ENCODE measurements around the gene CHERP.
A peak's percentile ranks its signal among the peaks of the same experiment; 100 is the strongest.
"Not testable (repeated sequence)": the region's sequence is repeated elsewhere in the genome, so short reads cannot be mapped to it uniquely, and the experiment has no call there.

The CHERP gene

GRCh38 chr19:16520074-16520973 is 21.9 kb downstream of the CHERP start:
- no peak for DNase-seq (ENCODE audit: low read depth, low spot score)

DNA sequence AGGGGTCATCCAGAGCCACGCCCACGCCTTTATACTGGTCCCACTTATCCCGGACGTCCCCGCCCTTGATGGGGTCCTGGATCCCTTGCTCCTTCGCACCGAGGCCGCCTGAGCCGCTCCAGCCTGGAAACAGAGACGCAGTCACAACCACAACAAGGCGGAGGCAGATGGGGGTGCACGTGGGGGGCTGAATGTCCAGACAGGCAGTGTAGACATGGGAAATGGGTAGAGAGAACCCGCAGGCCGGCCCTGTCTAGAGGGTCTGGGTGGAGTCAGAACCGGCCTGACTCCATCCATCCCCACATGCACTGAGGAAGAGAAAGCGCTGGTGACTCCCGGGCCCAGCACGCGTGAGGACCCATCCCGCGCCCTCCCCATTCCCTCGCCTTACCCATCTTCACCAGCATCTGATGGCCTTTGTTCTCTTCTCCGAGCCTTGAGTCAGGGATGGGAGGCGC is 23.0 kb downstream of the CHERP start:
- no peak for DNase-seq (ENCODE audit: low read depth, low spot score)

DNA sequence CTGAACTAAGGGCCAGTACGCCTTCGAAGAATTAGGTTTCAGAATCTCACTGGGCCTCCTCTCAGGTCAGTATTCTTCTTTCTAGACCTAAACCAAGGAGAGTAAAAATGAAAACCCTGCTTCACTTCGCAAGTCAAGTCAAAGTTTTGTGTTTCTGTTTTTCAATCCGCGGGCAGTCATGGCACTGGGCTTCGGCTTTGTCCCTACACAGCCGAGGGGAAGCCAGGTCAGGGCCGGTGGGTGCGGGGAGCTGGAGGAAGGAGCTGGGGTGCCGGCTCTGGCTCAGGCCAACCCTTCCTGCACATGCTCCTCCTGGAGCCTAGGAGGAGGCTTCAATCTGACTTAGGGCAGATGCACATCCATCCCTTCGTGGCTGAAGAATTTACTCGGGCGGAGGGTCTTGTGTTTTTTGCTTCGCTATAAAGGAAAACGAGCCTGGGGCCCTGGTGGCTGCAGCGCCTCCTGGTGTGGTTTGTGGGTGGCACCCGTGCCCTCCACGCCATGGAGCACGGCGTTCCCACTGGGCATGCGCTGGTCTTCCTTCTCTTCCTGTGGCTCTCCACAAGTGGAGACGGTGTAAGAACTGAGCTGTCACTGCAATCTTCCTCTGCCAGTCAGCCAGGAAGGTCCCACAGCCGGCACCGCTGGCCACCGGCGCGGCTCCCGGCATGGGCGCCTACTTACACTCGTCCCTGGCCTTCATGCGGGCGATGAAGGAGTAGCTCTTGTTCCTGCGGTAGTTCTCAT is 23.6 kb downstream of the CHERP start:
- no peak for DNase-seq (ENCODE audit: low read depth, low spot score)

DNA sequence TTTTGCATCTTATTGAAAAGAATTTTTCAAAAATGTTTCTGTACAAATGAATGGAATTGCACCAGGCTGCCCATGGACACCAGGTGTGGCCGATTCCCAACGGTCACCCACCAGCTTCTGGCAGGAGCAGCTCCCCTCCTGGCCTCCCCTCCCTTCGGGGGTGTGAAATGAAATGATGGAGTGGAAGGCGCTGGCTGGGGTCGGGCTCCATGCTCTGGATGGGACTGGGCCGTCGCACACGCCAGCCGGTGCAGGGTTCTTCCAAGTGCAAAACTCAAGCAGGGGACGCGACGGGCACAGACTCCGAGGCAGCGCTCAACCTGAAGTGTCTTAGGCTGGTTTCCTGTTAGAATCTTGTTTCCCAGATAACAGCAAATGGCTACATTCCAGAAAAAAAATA is 24.2 kb downstream of the CHERP start:
- DNase-seq (ENCODE audit: low read depth, low spot score): no peak

DNA sequence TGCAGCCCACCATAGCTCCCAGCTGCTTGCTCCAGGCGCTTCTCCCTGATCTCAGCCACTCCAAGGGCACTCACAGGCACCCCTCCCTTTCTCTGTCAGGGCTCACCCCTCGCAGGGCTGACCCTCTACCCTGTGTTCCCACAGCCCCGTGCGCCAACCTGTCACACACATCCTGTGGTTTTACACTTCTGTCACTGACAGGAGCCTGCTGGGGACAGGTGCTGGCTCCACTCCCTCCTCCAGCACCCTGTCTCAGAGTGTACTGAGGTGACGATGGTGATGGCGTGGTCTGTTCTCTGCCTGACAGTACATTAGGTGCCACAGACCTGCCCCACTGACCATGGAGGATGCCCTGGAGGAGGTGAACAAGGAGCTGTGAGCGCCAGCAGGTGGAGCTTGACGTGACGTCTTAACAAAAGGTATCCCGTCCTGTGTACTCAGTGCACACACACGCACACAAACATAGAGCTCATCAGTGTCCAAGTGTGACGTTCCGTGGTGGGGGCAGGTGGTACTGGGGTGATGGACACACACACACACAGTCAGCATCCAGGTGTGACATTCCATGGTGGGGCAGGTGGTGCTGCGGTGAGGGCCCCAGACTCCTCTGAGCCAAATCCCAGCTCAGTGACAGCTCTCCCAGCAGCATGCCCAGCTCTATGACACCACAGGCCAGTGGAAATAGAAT is 25.2 kb downstream of the CHERP start:
- DNase-seq (ENCODE audit: low read depth, low spot score): no peak

DNA sequence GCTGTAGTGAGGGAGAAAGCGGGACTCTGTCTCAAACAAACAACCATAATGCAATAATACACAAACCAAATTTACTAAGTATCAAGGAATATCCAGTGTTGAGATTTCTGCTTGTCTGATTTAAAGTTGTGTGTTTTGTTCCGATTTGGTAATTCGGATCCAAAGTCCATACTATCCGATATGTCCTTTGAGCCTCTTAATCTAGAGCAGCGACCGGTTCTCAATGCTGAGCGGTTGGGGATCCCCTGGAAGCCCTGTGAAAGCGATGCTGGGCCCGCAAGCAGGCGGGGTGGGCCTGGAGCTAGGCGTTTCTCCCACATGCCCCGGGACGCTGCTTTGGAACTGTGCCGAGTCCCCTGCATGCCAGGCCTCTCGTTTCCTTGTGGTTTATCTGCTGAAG is 25.9 kb downstream of the CHERP start:
- DNase-seq (ENCODE audit: low read depth, low spot score): no peak

- no peak for DNase-seq (ENCODE audit: low read depth, low spot score)
Measured at GRCh38 chr19:16514383-16515019, 27.7 kb downstream of the CHERP start.

- DNase-seq (ENCODE audit: low read depth, low spot score): not testable (repeated sequence)
Measured at GRCh38 chr19:16512611-16513010, 29.6 kb downstream of the CHERP start.

DNA sequence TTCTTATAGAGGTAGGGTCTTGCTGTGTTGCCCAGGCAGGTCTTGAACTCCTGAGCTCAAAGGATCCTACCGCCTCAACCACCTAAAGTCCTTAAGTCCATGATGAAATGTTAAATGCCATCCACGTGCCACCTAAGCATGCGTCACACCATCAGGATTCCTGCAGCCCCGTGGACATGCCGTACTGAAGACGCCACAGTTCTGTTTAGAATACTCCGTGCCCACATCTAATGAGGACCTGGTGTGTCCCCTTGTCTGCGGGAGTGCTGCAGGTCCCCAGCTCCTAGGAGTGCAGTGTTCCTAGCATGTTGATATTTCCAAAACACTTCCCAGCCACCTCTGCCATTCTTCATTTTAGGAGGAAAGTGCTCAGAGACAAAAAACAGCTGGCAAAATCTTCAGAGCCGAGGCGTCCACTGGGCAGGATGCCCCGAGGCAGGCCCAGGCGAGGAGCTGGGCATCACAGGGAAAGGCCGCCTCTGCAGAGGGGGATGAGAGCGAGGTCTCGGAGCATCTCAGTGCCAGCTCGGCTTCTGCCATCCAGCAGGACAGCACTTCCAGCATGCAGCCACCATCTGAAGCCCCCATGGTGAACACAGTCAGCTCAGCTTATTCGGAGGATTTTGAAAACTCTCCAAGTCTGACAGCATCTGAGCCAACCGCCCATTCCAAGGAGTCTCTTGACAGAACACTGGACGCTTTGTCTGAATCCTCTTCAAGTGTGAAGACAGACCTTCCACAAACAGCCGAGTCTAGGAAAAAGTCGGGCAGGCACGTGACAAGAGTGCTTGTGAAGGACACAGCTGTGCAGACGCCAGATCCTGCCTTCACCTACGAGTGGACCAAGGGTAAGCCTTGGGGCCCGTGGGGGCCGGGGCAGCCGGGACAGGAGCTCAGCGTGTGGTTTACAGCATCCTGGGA is 32.8 kb downstream of the CHERP start:
- no peak for DNase-seq (ENCODE audit: low read depth, low spot score)

- no peak for DNase-seq (ENCODE audit: low read depth, low spot score)
Measured at GRCh38 chr19:16508546-16508945, 33.7 kb downstream of the CHERP start.

DNA sequence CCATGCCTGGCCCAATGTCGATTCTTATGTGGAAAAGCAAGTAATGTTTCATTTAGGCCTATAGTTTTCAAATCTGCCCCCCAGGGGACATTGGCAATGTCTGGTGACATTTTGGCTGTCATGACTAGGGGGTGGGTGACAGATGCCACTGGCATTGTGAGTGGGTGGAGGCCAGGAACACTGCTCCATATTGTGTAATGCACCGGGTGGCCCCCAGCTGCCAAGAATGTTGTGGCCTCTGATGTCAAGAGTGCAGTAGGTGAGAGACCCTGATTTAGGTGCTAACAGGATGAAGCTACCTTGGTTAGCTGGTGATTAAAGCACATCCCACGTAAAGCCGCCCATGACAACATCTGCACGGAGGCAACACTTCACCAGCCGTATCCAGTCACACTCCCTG is 35.3 kb downstream of the CHERP start:
- no peak for DNase-seq (ENCODE audit: low read depth, low spot score)

DNA sequence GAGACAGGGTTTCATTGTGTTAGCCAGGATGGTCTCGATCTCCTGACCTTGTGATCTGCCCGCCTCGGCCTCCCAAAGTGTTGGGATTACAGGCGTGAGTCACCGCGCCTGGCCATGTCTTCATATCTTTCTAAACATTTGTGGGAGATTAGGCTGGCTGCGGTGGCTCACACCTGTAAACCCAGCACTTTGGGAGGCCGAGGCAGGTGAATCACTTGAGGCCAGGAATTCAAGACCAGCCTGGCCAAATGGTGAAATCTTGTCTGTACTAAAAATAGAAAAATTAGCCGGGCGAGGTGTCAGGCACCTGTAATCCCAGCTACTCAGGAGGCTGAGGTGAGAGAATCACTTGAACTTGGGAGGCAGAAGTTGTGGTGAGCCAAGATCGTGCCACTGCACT is 36.1 kb downstream of the CHERP start:
- DNase-seq (ENCODE audit: low read depth, low spot score): not testable (repeated sequence)

DNA sequence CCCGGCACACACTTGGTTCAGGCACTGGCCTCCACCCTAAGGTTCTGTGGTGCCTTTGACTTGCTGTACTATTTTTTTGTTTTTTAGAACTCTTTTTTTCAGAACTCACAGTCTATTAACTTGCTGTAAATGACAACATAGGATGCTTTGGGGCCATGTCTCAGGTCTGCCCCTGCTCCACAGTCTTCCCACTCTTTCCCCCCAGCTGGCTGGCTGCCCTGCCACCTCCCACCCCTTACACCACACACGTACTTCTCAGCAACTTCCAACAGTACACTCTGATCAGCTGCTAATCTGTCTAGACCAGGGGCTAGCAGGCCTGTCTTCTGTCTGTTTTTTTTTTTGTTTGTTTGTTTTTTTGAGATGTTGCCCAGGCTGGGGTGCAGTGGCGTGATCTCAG is 38.0 kb downstream of the CHERP start:
- DNase-seq (ENCODE audit: low read depth, low spot score): no peak

DNA sequence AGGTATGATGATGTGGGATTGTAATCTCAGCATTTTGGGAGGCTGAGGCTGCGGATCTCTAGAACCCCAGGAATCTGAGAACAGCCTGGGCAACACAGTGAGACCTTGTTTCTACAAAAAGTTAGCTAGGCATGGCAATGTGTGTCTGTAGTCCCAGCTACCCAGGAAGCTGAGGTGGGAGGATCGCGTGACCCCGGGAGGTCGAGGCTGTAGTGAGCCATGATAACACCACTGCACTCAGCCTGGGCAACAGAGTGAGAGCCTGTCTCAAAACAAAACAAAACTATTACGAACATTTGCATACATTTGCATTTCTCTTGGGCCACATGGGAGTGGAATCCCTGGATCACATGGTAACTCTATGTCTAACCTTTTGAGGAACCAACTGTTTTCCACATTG is 44.4 kb downstream of the CHERP start:
- no peak for DNase-seq (ENCODE audit: low read depth, low spot score)

DNA sequence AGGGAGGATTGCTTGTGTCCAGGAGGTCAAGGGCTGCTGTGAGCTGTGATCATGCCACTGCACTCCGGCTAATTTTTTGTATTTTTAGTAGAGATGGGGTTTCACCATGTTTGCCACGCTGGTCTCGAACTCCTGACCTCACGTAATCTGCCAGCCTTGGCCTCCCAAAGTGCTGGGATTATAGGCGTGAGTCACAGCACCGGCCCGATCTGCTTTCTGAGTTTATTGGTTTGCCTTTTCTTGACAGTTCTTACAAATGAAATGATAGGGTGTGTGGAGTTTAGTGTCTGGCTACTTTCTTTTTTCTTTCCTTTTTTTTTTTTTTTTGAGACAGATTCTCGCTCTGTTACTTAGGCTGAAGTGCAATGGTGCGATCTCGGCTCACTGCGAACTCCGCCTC is 45.2 kb downstream of the CHERP start:
- no peak for DNase-seq (ENCODE audit: low read depth, low spot score)

DNA sequence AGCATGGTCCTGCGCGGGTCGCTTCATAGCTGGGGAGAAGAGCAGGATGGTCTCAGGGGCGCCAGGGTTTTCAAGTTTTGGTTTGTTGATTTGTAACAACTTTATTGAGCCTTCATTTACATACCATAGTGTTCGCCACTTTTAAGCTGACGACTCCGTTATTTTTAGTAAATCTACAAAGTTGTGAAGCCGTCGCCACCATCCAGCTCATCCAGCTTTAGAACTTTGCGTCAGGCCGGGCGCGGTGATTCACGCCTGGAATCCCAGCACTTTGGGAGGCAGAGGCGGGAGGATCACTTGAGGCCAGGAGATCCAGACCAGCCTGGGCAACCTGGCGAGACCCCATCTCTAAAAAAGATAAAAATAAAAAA is 45.6 kb downstream of the CHERP start:
- no peak for DNase-seq (ENCODE audit: low read depth, low spot score)

GRCh38 chr19:16495982-16496612 is 46.1 kb downstream of the CHERP start, which contains the start of the genes C19orf44 and CALR3:
Gene C19orf44 (plus strand): TSS chr19:16496394. CDS start chr19:16500793, 4,399 bp downstream.
Gene CALR3 (minus strand): TSS chr19:16496167. CDS start chr19:16496129, 38 bp downstream.
- peak; percentile 95 for DNase-seq (ENCODE audit: low read depth, low spot score)

DNA sequence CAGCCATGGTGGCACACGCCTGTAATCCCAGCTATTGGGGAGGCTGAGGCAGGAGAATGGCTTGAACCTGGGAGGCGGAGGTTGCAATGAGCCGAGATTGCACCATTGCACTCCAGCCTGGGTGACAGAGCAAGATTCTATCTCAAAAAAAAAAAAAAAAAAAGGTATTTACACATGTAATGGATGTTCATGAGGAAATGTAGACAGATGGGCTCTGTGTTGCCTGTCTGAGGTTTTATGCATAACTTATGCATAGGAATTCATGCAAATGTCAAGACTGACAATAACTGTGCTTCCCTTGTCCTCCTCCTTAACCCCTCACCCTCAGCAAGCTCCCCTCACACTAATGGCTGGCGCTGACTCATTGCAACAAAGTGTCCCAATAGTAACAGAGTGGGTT is 55.8 kb downstream of the CHERP start:
- DNase-seq (ENCODE audit: low read depth, low spot score): not testable (repeated sequence)

DNA sequence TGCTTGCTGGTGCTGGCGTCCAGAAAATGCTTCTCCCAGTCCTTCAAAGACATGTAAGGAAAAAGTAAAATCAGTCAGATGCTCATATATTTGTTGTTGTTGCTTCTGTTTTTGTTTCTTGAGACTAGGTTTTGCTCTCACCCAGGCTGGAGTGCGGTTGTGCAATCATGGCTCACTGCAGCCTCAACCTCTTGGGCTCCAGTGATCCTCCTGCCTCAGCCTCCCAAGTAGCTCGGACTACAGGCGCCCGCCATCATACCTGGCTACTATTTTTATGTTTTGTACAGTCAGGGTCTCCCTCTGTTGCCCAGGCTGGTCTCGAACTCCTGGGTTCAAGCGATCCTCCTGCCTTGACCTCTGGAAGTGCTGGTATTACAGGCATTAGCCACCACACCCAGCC is 59.5 kb downstream of the CHERP start:
- no peak for DNase-seq (ENCODE audit: low read depth, low spot score)

DNA sequence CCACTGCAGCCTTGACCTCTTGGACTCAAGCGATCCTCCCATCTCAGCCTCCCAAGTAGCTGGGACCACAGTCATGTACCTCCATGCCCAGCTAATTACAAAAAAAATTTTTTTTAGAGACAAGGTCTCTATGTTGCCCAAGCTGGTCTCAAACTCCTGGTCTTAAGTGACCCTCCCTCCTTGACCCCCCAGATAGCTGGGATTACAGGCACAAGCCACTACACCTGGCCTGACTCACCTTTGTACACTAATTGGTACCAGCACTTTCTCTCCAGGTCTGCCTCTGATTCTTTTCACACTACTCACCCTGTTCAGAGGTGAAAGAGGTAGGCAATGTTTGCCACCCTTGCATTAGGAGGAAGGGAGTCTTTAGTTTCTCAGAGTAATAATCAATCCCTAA is 64.9 kb downstream of the CHERP start:
- no peak for DNase-seq (ENCODE audit: low read depth, low spot score)
